GM23248 (cell line): ENCODE measurements around the gene DSEL. TPM values are rescaled to one million over a fixed set of nuclear protein-coding genes. Genes with fewer than 3 reads are reported as not detected.
A peak's percentile ranks its signal among the peaks of the same experiment; 100 is the strongest.

Experiments used
- DNase-seq: peaks from one replicate; pipeline ENCODE4 v3.0.0-alpha.2; 2015
- H2AFZ ChIP-seq: fragments of 200-600 bp; sonication (generic); 2 replicates; pipeline ENCODE4 v1.6.1; 2016; ENCODE audit warnings: antibody characterized with exemption
- H3F3A ChIP-seq: fragments of 200-600 bp; sonication (generic); 2 replicates; pipeline ENCODE4 v1.6.1; 2016; ENCODE audit warnings: mild to moderate bottlenecking, antibody characterized with exemption, mixed run types; ENCODE audit not compliant: insufficient read depth
- H3K27ac ChIP-seq: fragments of 200-600 bp; sonication (generic); 2 replicates; pipeline ENCODE4 v1.5.1; 2016; ENCODE audit warnings: mild to moderate bottlenecking
- H3K27me3 ChIP-seq: fragments of 200-600 bp; sonication (generic); replicated peaks from 2 replicates; pipeline ENCODE4 v1.6.1; 2016; ENCODE audit warnings: mild to moderate bottlenecking; ENCODE audit not compliant: insufficient read depth
- H3K36me3 ChIP-seq: fragments of 200-600 bp; sonication (generic); 2 replicates; pipeline ENCODE4 v1.6.1; 2016; ENCODE audit warnings: low read depth, mild to moderate bottlenecking
- H3K4me1 ChIP-seq: fragments of 200-600 bp; sonication (generic); 2 replicates; pipeline ENCODE4 v1.6.1; 2016; ENCODE audit warnings: mild to moderate bottlenecking; ENCODE audit not compliant: insufficient read depth
- H3K4me2 ChIP-seq: fragments of 200-600 bp; sonication (generic); one replicate; pipeline ENCODE4 v1.6.1; 2016; ENCODE audit warnings: mild to moderate bottlenecking; ENCODE audit not compliant: unreplicated experiment
- H3K4me3 ChIP-seq: fragments of 200-600 bp; sonication (generic); 2 replicates; pipeline ENCODE4 v1.5.1; 2016; ENCODE audit warnings: mild to moderate bottlenecking
- H3K79me2 ChIP-seq: fragments of 200-600 bp; sonication (generic); 2 replicates; pipeline ENCODE4 v1.6.1; 2016; ENCODE audit warnings: mild to moderate bottlenecking; ENCODE audit not compliant: insufficient read depth
- H3K9ac ChIP-seq: fragments of 200-600 bp; sonication (generic); 2 replicates; pipeline ENCODE4 v1.6.1; 2016; ENCODE audit warnings: mild to moderate bottlenecking
- H3K9me2 ChIP-seq: fragments of 200-600 bp; sonication (generic); 2 replicates; pipeline ENCODE4 v1.6.1; 2016; ENCODE audit warnings: mixed run types, mild to moderate bottlenecking, moderate library complexity; ENCODE audit not compliant: insufficient read depth
- H3K9me3 ChIP-seq: fragments of 200-600 bp; sonication (generic); one replicate; pipeline ENCODE4 v1.6.1; 2017; ENCODE audit warnings: low read depth
- H4K20me1 ChIP-seq: fragments of 200-600 bp; sonication (generic); 2 replicates; pipeline ENCODE4 v1.6.0; 2016; ENCODE audit not compliant: insufficient read depth
- EZH2 ChIP-seq: fragments of 200-600 bp; sonication (generic); IDR thresholded peaks from 2 replicates; pipeline ENCODE4 v1.6.1; 2018; ENCODE audit warnings: antibody characterized with exemption, mild to moderate bottlenecking; ENCODE audit not compliant: insufficient read depth, poor library complexity, severe bottlenecking
- EZH2phosphoT487 ChIP-seq: fragments of 200-600 bp; sonication (generic); IDR thresholded peaks from 2 replicates; pipeline ENCODE4 v1.6.1; 2018; ENCODE audit warnings: antibody characterized with exemption, moderate library complexity, mild to moderate bottlenecking, low read depth; ENCODE audit not compliant: insufficient read depth
- WGBS, 2 experiments: methylation state at CpG; one replicate each; pipeline ENCODE4 v1.1.6; 2015 to 2017; ENCODE audit warnings: low lambda C conversion rate in 2 of 2, low coverage in 1 of 2; ENCODE audit errors: missing lambda C conversion rate in 2 of 2; 5-methylcytosine and 5-hydroxymethylcytosine counted together
- in situ Hi-C: fragments of 300-500 bp; cut with MboI; formaldehyde crosslinking; loops from 2 replicates; pipeline ENCODE4 v1.15.0; 2020
- polyA plus RNA-seq: library from polyadenylated mRNA; unstranded; fragments of >200 nt; fragmentation: Nextera tagmentation; extraction: Ambion mirVana; gene quantifications from 2 replicates; pipeline ENCODE4 v1.2.1, GENCODE V29; 2016
- total RNA-seq: library from RNA; depleted of rRNA; stranded (reverse); fragments of >200 nt; shearing (Covaris generic); gene quantifications from 2 replicates; pipeline ENCODE4 v1.2.3, GENCODE V29; 2014

Gene DSEL
- total and polyA plus RNA-seq, 2 experiments from 2014 or later: 36.8 to 132 TPM

GRCh38 chr18:67511840-67512239 is 4.7 kb downstream of the DSEL start:
- peaks cover 10% of the 10 kb centered on the region; the same call in 1 of the 2 replicates for H4K20me1 ChIP-seq
- H3K4me1 ChIP-seq: peaks cover 45% of the 10 kb centered on the region
- WGBS, 2 experiments: 93 to 94% methylated on average over 6 of the region's 6 CpGs
- TF ChIP-seq EZH2phosphoT487 (no peak), EZH2 (no peak)
- H3K9me3 ChIP-seq: no peaks in the 10 kb centered on the region
- H3K9ac ChIP-seq: no peak overlapping the region
- in situ Hi-C loops: loop anchor here (10.0 kb wide), 2 partner anchors 287 to 1123 kb away; no protein-coding TSS in a partner anchor
- no peak for DNase-seq
- H3K27ac ChIP-seq: no peak overlapping the region
- no peak overlapping the region for H2AFZ ChIP-seq
- peak overlapping the region; percentile 83; the same call in 1 of the 2 replicates for H3K4me3 ChIP-seq
- H3K9me2 ChIP-seq: no peaks in the 10 kb centered on the region
- H3K36me3 ChIP-seq: peaks cover 59% of the 10 kb centered on the region
- peaks cover 92% of the 10 kb centered on the region for H3K79me2 ChIP-seq
- peak overlapping the region; percentile 96 for H3K4me2 ChIP-seq
- H3K27me3 ChIP-seq: no peaks in the 10 kb centered on the region
- H3F3A ChIP-seq: peaks cover 73% of the 10 kb centered on the region

GRCh38 chr18:67510831-67511230 is 5.7 kb downstream of the DSEL start:
- Histone ChIP-seq H3K4me1 (peaks cover 45% of the 10 kb centered on the region), H3K79me2 (peaks cover 92% of the 10 kb centered on the region), H3K9me3 (no peaks in the 10 kb centered on the region), H3K27me3 (no peaks in the 10 kb centered on the region), H3K4me2 (peak overlapping the region; percentile 29), H4K20me1 (peaks cover 10% of the 10 kb centered on the region; the same call in 1 of the 2 replicates), H3K9ac (no peak overlapping the region), H3K4me3 (no peak overlapping the region), H3K36me3 (peaks cover 59% of the 10 kb centered on the region), H3K27ac (no peak overlapping the region), H2AFZ (no peak overlapping the region), H3F3A (peaks cover 81% of the 10 kb centered on the region), H3K9me2 (no peaks in the 10 kb centered on the region)
- DNase-seq: no peak
- in situ Hi-C loops: loop anchor here (10.0 kb wide), 2 partner anchors 286 to 1124 kb away; no protein-coding TSS in a partner anchor
- no peak for TF ChIP-seq EZH2
- no peak for TF ChIP-seq EZH2phosphoT487
- WGBS, 2 experiments: 60 to 74% methylated on average over 3 of the region's 3 CpGs

GRCh38 chr18:67509741-67510391 is 6.7 kb downstream of the DSEL start:
- H3K9ac ChIP-seq: no peak overlapping the region
- in situ Hi-C loops: loop anchor here (10.0 kb wide), 2 partner anchors 285 to 1125 kb away; no protein-coding TSS in a partner anchor

GRCh38 chr18:67508146-67508545 is 8.4 kb downstream of the DSEL start:
- TF ChIP-seq EZH2phosphoT487 (no peak), EZH2 (no peak)
- Histone ChIP-seq H4K20me1 (peaks cover 2% of the 10 kb centered on the region; the same call in 1 of the 2 replicates), H3K27ac (peak overlapping the region; percentile 7; the same call in 1 of the 2 replicates), H3K9me2 (no peaks in the 10 kb centered on the region), H3K36me3 (peaks cover 38% of the 10 kb centered on the region), H3K27me3 (no peaks in the 10 kb centered on the region), H3K4me2 (no peak overlapping the region), H3K4me1 (peaks cover 33% of the 10 kb centered on the region), H3K9me3 (no peaks in the 10 kb centered on the region), H2AFZ (no peak overlapping the region), H3K9ac (no peak overlapping the region), H3K4me3 (no peak overlapping the region), H3K79me2 (peaks cover 65% of the 10 kb centered on the region), H3F3A (peaks cover 85% of the 10 kb centered on the region)
- no peak for DNase-seq
- WGBS, 2 experiments: 98 to 100% methylated on average over 2 of the region's 2 CpGs
- in situ Hi-C loops: no loop called here

More at GRCh38 chr18:67509741-67510391, 6.7 kb downstream of the DSEL start:
- Histone ChIP-seq H3K27ac (peak overlapping the region; percentile 3), H3K36me3 (peaks cover 55% of the 10 kb centered on the region), H3K9me3 (no peaks in the 10 kb centered on the region), H3K79me2 (peaks cover 83% of the 10 kb centered on the region), H4K20me1 (peaks cover 10% of the 10 kb centered on the region; the same call in 1 of the 2 replicates), H3F3A (peaks cover 80% of the 10 kb centered on the region), H3K9me2 (no peaks in the 10 kb centered on the region), H2AFZ (no peak overlapping the region), H3K27me3 (no peaks in the 10 kb centered on the region), H3K4me3 (peak overlapping the region; percentile 11), H3K4me2 (peak overlapping the region; percentile 43), H3K4me1 (peaks cover 45% of the 10 kb centered on the region)
- 38 to 44% methylated on average over 6 of the region's 6 CpGs for WGBS, 2 experiments
- peak; percentile 72 for DNase-seq
- TF ChIP-seq EZH2: no peak
